Muscle layer of colon (tissue), 2 donors: Measurements from ENCODE around the gene ATXN7L3B.
"Not testable (repeated sequence)": the region's sequence is repeated elsewhere in the genome, so short reads cannot be mapped to it uniquely, and the experiment has no call there.

Experiments
- H3K27ac ChIP-seq: one replicate; pipeline ENCODE4 v1.7.0; 2013; ENCODE audit warnings: low read depth, mild to moderate bottlenecking, low read length, moderate library complexity
- H3K27me3 ChIP-seq, 2 donors: one replicate each; pipeline ENCODE4 v1.7.0; 2013; ENCODE audit warnings: low read length in 2 of 2, mild to moderate bottlenecking in 2 of 2; ENCODE audit not compliant: insufficient read depth in 2 of 2, control insufficient read depth in 1 of 2
- H3K36me3 ChIP-seq: one replicate; pipeline ENCODE4 v1.7.0; 2013; ENCODE audit warnings: mild to moderate bottlenecking, low read length; ENCODE audit not compliant: insufficient read depth
- H3K4me1 ChIP-seq: one replicate; pipeline ENCODE4 v1.7.0; 2013; ENCODE audit warnings: mild to moderate bottlenecking, low read length; ENCODE audit not compliant: insufficient read depth
- H3K4me3 ChIP-seq, 2 donors: one replicate each; pipeline ENCODE4 v1.7.0; 2013; ENCODE audit warnings: low read length in 2 of 2, low read depth in 1 of 2, mild to moderate bottlenecking in 1 of 2, moderate library complexity in 1 of 2
- H3K9ac ChIP-seq: one replicate; pipeline ENCODE4 v1.7.0; 2013; ENCODE audit warnings: low read length
- H3K9me3 ChIP-seq: one replicate; pipeline ENCODE4 v1.7.0; 2013; ENCODE audit warnings: mild to moderate bottlenecking, low read length
- donor health status: abdominal sarcoma.
- donor health status: Adenocarcinoma of cecum.

ATXN7L3B gene, protein sequence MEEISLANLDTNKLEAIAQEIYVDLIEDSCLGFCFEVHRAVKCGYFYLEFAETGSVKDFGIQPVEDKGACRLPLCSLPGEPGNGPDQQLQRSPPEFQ

GRCh38 chr12:74537707-74538385 lies at the start of gene ATXN7L3B:
Gene ATXN7L3B, plus strand, starts transcription at chr12:74537835. Its CDS starts 278 bp downstream, at chr12:74538113.
- Histone ChIP-seq H3K36me3 (peaks cover 12% of the 10 kb centered on the region), H3K4me3 (peak within 1 kb of the TSS; percentile 36 to 97), H3K9me3 (no peaks in the 10 kb centered on the region), H3K4me1 (peaks cover 33% of the 10 kb centered on the region), H3K27me3 (no peaks in the 10 kb centered on the region), H3K9ac (peak within 1 kb of the TSS; percentile 99), H3K27ac (peak within 1 kb of the TSS; percentile 77)

- no peak overlapping the region for H3K4me3 ChIP-seq
- no peaks in the 10 kb centered on the region for H3K36me3 ChIP-seq
These were observed 49.5 kb upstream of the ATXN7L3B start for GRCh38 chr12:74488134-74488533.

DNA sequence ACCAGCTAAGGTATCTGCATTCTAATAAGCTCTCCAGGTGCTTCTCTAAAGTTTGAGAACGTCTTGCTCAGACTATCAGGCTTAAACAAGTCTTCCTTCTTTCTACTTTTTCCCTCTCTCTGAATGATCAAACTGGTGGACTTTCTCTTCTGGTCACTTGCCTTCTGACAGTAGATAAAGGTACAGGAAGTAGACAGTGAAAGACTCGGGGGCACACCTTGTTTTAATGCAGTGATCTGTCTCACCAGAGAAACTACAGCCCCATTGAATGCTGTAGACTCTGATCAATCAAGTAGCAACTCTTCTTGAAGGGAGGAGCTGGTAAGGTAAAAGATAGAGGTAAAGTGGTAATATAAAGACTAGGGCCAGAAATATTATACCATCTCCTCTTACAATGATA lies 48.1 kb upstream of the ATXN7L3B start:
- Histone ChIP-seq H3K9ac (no peak overlapping the region), H3K4me3 (no peak overlapping the region)

More at GRCh38 chr12:74488134-74488533, 49.5 kb upstream of the ATXN7L3B start:
- H3K27ac ChIP-seq: no peak overlapping the region
- no peak overlapping the region for H3K9ac ChIP-seq
- no peaks in the 10 kb centered on the region for H3K9me3 ChIP-seq
- H3K4me1 ChIP-seq: no peaks in the 10 kb centered on the region
- no peaks in the 10 kb centered on the region for H3K27me3 ChIP-seq

GRCh38 chr12:74490390-74491064 lies 47.1 kb upstream of the ATXN7L3B start:
- Histone ChIP-seq H3K27ac (no peak overlapping the region), H3K4me1 (no peaks in the 10 kb centered on the region), H3K9ac (no peak overlapping the region), H3K27me3 (no peaks in the 10 kb centered on the region), H3K36me3 (no peaks in the 10 kb centered on the region), H3K9me3 (no peaks in the 10 kb centered on the region), H3K4me3 (no peak overlapping the region)

More for the DNA sequence above, 48.1 kb upstream of the ATXN7L3B start:
- Histone ChIP-seq H3K27ac (no peak overlapping the region), H3K9me3 (no peaks in the 10 kb centered on the region), H3K36me3 (no peaks in the 10 kb centered on the region), H3K4me1 (no peaks in the 10 kb centered on the region), H3K27me3 (no peaks in the 10 kb centered on the region)

DNA sequence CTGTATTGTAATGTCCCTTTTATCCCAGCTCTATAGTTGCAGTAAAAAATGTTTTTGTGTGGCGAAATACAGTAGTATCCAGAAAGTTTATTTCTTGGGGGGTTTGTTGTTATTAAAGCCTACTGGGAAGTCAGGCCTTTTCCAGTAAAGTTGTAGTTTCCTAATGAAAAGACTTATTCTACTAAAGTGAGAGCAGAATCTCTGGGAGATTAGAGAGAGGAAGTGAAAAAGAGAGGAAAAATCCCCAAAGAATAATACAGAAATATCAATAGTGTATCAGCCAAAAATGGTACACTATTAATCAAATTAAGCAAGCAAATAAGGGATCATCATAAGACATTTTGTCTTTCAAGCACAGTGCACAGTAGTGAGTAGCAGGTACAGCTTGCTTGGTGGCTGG lies 46.3 kb upstream of the ATXN7L3B start:
- H3K9me3 ChIP-seq: no peaks in the 10 kb centered on the region
- H3K27me3 ChIP-seq: no peaks in the 10 kb centered on the region
- H3K36me3 ChIP-seq: no peaks in the 10 kb centered on the region
- no peak overlapping the region for H3K9ac ChIP-seq
- H3K4me1 ChIP-seq: no peaks in the 10 kb centered on the region
- no peak overlapping the region for H3K4me3 ChIP-seq
- no peak overlapping the region for H3K27ac ChIP-seq

DNA sequence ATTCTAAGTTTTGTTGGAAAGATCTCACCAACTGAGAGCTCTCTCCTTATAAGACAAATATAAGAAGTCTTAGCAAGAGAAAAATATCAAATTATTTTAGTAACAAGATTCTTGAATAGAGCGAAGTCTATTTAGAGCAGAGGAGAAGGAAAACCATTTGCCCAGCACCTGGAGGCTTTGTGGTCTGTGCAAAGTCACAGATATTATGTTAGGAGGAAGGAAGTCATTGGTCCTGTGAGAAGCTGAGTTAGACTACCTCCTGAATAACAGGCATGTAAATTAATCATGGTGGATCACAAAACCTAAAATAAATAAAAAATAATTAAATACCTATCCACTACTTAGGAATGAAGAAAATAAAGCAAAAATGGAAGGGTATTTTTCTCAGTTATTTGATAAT lies 38.4 kb upstream of the ATXN7L3B start:
- H3K27ac ChIP-seq: no peak overlapping the region
- H3K36me3 ChIP-seq: no peaks in the 10 kb centered on the region
- no peaks in the 10 kb centered on the region for H3K4me1 ChIP-seq
- no peaks in the 10 kb centered on the region for H3K27me3 ChIP-seq
- H3K9me3 ChIP-seq: no peaks in the 10 kb centered on the region
- H3K4me3 ChIP-seq: no peak overlapping the region
- H3K9ac ChIP-seq: no peak overlapping the region

DNA sequence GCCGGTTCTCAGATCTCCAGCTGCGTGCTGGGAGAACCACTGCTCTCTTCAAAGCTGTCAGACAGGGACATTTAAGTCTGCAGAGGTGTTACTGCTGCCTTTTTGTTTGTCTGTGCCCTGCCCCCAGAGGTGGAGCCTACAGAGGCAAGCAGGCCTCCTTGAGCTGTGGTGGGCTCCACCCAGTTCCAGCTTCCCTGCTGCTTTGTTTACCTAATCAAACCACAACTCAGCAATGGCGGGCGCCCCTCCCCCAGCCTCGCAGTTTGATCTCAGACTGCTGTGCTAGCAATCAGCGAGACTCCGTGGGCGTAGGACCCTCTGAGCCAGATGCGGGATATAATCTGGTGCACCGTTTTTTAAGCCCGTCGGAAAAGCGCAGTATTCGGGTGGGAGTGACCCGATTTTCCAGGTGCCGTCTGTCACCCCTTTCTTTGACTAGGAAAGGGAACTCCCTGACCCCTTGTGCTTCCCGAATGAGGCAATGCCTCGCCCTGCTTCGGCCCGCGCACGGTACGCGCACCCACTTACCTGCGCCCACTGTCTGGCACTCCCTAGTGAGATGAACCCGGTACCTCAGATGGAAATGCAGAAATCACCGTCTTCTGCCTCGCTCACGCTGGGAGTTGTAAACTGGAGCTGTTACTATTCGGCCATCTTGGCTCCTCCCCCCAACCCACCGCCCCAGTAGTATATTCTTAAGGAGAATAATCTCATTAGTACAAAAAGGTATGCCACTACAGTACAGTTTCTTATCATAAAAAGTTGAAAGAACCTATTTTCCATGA lies 28.6 kb upstream of the ATXN7L3B start:
- H3K27ac ChIP-seq, H3K9me3 ChIP-seq, H3K4me1 ChIP-seq, H3K27me3 ChIP-seq, H3K36me3 ChIP-seq, H3K9ac ChIP-seq, H3K4me3 ChIP-seq: not testable (repeated sequence)

DNA sequence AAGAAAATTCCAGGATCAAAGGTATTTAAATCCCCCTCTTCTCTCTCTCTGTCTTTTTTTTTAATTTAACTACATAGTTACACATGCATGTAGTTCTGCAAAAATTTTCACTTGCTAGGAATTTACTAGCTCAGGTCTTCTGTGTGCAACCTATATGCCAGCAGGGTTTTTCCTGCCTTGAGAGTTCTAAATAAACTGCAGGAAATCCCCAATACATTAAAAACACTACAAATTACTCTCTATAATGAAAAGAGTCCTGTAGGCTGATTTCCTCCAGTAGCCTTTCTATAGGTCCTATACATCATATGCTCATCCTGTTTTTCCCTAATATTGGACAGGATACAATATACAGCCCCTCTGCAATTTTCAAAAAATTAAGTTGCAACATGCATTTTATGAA lies 27.7 kb upstream of the ATXN7L3B start:
- Histone ChIP-seq H3K4me1 (no peaks in the 10 kb centered on the region), H3K27ac (no peak overlapping the region), H3K27me3 (no peaks in the 10 kb centered on the region), H3K9ac (no peak overlapping the region), H3K9me3 (no peaks in the 10 kb centered on the region), H3K36me3 (no peaks in the 10 kb centered on the region), H3K4me3 (no peak overlapping the region)

DNA sequence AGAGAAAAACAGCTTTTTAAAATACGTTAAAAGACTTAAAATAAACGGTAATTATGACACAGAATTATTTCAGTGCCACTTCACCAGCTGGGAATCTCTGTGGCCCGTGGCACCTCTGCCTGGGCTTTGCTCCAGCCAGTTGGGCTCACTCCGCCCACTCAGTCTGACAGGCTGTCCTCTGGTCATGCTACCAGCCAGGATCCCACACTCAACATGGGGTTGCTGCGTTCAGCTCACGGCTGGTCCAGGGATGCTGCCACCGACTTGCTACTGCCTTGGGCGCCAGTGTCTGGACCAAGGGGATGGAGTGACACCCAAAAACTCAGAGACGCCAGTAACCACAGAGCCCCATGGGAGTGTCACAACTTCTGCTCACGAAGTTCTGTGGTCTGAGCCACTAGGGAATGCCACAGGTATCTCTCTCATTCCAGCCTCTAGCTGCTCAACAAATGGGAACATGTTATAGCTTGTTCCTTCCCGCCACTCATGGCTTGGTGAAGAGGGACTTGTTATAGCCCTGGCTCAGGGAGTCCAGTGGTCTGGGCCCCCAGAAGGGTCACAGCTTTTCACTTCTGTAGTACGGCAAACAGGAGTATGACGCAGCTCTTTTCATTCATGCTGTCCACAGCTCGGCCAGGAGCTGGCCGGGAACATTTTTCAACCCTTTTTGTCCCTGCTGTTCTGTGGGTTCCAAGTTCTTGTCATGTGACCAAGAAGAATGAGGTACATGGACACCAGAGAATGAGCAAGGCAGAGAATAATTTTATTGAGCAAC lies 23.4 kb upstream of the ATXN7L3B start:
- Histone ChIP-seq H3K36me3 (no peaks in the 10 kb centered on the region), H3K9ac (no peak overlapping the region), H3K4me1 (no peaks in the 10 kb centered on the region), H3K27ac (no peak overlapping the region), H3K27me3 (no peaks in the 10 kb centered on the region), H3K9me3 (no peaks in the 10 kb centered on the region), H3K4me3 (no peak overlapping the region)

GRCh38 chr12:74515849-74516248 lies 21.8 kb upstream of the ATXN7L3B start:
- H3K27me3 ChIP-seq: no peaks in the 10 kb centered on the region
- no peaks in the 10 kb centered on the region for H3K4me1 ChIP-seq
- H3K9me3 ChIP-seq: no peaks in the 10 kb centered on the region
- H3K36me3 ChIP-seq: no peaks in the 10 kb centered on the region
- H3K9ac ChIP-seq: no peak overlapping the region
- H3K4me3 ChIP-seq: no peak overlapping the region
- H3K27ac ChIP-seq: no peak overlapping the region

DNA sequence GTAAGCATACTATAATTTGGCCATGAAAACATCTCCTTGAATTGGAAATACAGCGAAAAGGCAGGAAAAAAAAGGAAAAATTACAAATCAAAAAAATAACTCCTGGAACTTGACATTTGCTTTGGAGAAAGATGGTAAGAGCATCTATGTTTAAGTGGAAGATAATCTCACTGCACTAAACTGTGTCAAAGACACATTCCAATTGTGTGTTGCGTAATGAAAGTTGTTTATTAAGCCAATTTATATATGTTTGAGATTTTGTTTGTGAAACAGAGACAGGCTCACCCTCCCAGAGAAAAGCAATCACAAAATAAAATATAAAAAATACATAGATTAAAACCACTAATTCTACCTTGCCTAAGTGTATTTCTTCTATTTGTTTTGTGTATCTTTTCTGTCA lies 11.1 kb upstream of the ATXN7L3B start:
- Histone ChIP-seq H3K4me1 (no peaks in the 10 kb centered on the region), H3K9me3 (no peaks in the 10 kb centered on the region), H3K9ac (no peak overlapping the region), H3K27me3 (no peaks in the 10 kb centered on the region), H3K4me3 (no peak overlapping the region), H3K27ac (no peak overlapping the region), H3K36me3 (no peaks in the 10 kb centered on the region)
